GM06990 (cell line): ENCODE measurements around the gene TRAPPC2B.

Experiments used
- DNase-seq: peaks from one replicate; pipeline ENCODE4 v3.0.0-alpha.2; 2011; ENCODE audit not compliant: insufficient read length; ENCODE audit errors: extremely low read depth
- H3K27me3 ChIP-seq: replicated peaks from 2 replicates; pipeline ENCODE4 v1.6.0; 2011; ENCODE audit warnings: low read length; ENCODE audit not compliant: control insufficient read depth, insufficient read depth
- H3K36me3 ChIP-seq: 2 replicates; pipeline ENCODE4 v1.5.1; 2011; ENCODE audit warnings: low read length; ENCODE audit not compliant: control insufficient read depth, insufficient read depth
- H3K4me3 ChIP-seq: replicated peaks from 2 replicates; pipeline ENCODE4 v1.5.1; 2011; ENCODE audit warnings: low read depth, mild to moderate bottlenecking, control low read depth, low read length
- TF ChIP-seq, protein P1 (sequence below): IDR thresholded peaks from 2 replicates; pipeline ENCODE4 v1.5.1; 2011; ENCODE audit warnings: low read length, control low read depth, mild to moderate bottlenecking, inconsistent platforms; ENCODE audit not compliant: insufficient read depth, poor library complexity, severe bottlenecking

Gene TRAPPC2B

DNA sequence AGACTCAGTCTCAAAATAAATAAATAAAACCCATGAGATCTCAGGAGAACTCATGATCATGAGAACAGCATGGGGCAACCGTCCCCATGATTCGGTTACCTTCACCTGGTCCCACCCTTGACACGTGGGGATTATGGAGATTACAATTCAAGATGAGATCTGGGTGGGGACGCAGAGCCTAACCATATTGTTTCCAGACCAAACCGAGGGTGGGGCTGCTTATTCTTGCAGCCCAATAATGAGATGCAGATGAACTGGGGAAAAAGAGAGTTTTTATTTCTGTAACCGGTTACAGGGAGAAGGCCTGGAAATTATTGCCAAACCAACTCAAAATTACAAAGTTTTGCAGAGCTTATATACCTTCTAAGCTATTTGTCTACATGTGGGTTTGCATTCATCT is 12.8 kb downstream of the TRAPPC2B start:
- Histone ChIP-seq H3K27me3 (no peaks in the 10 kb centered on the region), H3K4me3 (no peak overlapping the region), H3K36me3 (peaks cover 21% of the 10 kb centered on the region)
- no peak for DNase-seq
- TF ChIP-seq, protein P1, sequence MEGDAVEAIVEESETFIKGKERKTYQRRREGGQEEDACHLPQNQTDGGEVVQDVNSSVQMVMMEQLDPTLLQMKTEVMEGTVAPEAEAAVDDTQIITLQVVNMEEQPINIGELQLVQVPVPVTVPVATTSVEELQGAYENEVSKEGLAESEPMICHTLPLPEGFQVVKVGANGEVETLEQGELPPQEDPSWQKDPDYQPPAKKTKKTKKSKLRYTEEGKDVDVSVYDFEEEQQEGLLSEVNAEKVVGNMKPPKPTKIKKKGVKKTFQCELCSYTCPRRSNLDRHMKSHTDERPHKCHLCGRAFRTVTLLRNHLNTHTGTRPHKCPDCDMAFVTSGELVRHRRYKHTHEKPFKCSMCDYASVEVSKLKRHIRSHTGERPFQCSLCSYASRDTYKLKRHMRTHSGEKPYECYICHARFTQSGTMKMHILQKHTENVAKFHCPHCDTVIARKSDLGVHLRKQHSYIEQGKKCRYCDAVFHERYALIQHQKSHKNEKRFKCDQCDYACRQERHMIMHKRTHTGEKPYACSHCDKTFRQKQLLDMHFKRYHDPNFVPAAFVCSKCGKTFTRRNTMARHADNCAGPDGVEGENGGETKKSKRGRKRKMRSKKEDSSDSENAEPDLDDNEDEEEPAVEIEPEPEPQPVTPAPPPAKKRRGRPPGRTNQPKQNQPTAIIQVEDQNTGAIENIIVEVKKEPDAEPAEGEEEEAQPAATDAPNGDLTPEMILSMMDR = no peak

DNA sequence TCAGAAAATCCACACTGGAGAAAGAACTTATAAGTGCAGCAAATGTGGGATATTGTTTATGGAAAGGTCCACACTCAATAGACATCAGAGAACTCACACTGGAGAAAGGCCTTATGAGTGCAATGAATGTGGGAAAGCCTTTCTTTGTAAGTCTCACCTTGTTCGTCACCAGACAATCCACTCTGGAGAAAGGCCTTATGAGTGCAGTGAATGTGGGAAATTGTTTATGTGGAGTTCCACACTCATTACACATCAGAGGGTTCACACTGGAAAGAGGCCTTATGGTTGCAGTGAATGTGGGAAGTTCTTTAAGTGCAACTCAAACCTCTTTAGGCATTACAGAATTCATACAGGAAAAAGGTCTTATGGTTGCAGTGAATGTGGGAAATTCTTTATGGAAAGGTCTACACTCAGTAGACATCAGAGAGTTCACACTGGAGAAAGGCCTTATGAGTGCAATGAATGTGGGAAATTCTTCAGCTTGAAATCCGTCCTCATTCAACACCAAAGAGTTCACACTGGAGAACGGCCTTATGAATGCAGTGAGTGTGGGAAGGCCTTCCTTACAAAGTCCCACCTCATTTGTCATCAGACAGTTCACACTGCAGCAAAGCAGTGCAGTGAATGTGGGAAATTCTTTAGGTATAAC is 14.3 kb downstream of the TRAPPC2B start:
- H3K36me3 ChIP-seq = peaks cover 16% of the 10 kb centered on the region
- TF ChIP-seq, protein P1 = no peak
- no peak overlapping the region for H3K4me3 ChIP-seq
- H3K27me3 ChIP-seq = no peaks in the 10 kb centered on the region
- DNase-seq = no peak

DNA sequence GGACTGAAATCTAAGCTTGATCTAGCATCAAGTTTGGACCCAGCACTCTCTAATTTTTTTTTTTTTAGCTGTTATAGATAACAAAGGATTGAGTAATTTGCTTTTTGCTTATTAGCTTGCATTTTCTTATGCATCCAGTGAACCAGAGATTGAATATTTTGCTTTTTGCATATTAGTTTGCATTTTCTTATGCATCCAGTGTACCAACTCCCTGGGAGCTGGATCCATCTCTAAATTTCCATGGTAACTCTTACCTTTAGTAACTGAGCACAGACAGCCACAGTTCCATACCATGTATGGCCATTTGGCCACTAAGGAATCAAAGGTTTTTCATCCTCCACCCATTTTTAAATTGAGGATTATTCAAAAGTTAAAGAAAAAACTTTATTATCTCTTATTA is 17.6 kb downstream of the TRAPPC2B start:
- H3K36me3 ChIP-seq = peaks cover 6% of the 10 kb centered on the region
- H3K27me3 ChIP-seq = no peaks in the 10 kb centered on the region
- H3K4me3 ChIP-seq = no peak overlapping the region
- TF ChIP-seq, protein P1 = no peak
- no peak for DNase-seq

DNA sequence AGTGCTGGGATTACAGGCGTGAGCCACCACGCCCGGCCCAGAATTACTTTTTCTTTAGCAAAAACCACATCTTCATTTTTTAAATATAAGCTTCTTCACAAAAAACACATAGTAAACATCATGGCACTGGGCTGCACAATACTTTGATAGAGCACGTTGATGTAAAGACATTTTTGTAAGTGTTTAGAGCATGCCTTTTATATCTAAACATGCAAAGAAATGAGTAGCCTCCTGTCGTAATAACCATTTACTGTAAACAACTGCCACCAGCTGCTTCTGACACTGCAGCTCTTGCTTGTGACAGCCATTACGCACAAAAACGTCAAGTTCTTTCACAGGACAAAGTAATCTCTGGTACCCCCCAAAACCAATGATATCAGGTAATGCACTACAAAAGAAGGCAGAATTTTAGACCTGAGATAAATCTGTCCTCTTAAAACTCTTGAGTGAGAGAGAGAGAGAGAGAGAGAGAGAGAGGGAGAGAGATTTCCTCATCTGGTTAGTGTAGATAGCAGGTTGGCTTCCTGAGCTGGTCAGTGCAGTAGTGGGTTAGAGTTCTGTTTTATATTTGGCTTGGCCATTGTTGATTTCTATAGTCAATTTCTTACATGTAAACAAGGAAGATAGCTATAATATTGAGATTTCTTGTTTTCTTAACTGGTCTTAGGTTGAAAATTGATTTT is 19.6 kb downstream of the TRAPPC2B start:
- Histone ChIP-seq H3K4me3 (no peak overlapping the region), H3K36me3 (no peaks in the 10 kb centered on the region), H3K27me3 (no peaks in the 10 kb centered on the region)
- TF ChIP-seq, protein P1 = no peak
- DNase-seq = no peak

DNA sequence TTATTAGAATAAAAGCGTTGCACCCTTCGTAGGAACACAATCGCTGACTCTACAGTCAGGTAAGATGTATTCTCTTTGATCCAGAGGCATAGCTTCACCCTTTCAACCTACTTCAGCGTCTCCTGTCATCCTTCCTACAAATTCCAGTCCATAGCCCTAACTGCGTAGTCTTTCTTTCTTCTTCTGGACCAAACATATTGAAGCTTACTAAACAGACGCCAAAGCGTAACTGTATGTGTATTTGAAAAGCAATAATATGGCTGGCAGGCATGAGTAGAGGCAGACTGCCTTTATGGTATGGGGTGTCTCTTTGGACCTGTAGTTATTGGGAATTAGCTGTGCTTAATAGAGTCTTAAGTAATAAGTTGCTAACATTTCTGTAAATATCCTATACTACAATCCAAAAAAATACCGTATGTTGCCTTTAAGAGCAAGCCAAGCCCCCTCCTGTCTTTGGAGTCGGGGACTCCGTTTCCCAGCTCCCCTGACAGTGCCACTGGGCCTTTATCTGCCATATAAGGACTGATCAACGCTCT is 25.9 kb downstream of the TRAPPC2B start:
- TF ChIP-seq, protein P1 = no peak

More for the DNA sequence above, 25.9 kb downstream of the TRAPPC2B start:
- peak overlapping the region; percentile 95 for H3K4me3 ChIP-seq
- H3K36me3 ChIP-seq = peaks cover 4% of the 10 kb centered on the region
- H3K27me3 ChIP-seq = no peaks in the 10 kb centered on the region
- no peak for DNase-seq
